HG03575 (cell line): ENCODE data around the gene MOB3A.
A peak's percentile ranks its signal among the peaks of the same experiment; 100 is the strongest.
"Not testable (repeated sequence)": the region's sequence is repeated elsewhere in the genome, so short reads cannot be mapped to it uniquely, and the experiment has no call there.

Experiments
- ATAC-seq: cut with Tn5 transposase; IDR thresholded peaks from one replicate; pipeline ENCODE4 v1.9.1; 2021; ENCODE audit not compliant: unreplicated experiment, insufficient number of reproducible peaks, low FRiP score; ENCODE audit errors: extremely low read depth

The MOB3A gene

DNA sequence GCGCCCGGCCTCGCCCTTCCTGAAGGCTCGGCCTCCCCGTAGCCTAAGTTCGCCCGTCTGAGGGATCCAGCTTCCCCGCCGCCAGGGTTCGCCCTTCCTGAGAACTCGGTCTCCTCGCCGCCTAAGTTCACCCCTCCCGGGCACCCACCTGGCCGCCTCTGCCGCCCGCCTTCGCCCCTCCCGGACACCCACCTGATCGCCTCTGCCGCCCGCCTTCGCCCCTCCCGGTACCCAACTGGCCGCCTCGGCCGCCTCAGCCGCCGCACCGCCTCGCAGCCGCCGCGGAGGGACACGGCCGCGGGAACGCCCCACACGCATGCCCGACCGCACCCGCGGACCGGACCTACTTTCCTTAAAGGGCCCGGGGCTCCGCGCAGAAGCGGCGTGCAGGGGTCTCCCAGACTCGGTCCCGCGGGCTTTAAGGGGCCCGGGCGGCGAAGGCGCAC is at the start of gene MOB3A:
TSS of gene MOB3A (minus strand) at position 293 of the 446 bp plus-strand sequence. CDS start 17,766 bp downstream, outside the sequence.
- peak; percentile 11 for ATAC-seq

- ATAC-seq: no peak
Measured at GRCh38 chr19:2145831-2146241, 49.7 kb upstream of the MOB3A start.

DNA sequence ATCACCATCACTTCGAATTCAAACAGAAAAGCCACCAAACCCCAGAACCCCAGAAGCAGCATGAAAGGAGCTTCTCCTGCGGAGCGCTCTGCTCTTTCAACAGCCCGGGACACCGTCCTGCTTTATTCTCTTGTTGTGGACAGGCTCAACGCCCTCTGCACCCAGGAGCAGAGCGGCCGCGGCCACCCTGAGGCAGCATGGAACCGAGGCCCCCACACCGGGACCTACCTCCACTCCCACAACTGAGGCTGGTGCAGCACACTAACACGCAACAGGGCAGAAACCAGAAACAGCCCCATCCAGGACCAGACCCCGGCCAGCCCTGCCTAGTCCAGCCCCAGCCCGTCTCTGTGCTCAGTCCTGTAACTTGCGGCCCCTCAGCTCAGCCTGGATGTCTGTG is 48.1 kb upstream of the MOB3A start:
- ATAC-seq: no peak

DNA sequence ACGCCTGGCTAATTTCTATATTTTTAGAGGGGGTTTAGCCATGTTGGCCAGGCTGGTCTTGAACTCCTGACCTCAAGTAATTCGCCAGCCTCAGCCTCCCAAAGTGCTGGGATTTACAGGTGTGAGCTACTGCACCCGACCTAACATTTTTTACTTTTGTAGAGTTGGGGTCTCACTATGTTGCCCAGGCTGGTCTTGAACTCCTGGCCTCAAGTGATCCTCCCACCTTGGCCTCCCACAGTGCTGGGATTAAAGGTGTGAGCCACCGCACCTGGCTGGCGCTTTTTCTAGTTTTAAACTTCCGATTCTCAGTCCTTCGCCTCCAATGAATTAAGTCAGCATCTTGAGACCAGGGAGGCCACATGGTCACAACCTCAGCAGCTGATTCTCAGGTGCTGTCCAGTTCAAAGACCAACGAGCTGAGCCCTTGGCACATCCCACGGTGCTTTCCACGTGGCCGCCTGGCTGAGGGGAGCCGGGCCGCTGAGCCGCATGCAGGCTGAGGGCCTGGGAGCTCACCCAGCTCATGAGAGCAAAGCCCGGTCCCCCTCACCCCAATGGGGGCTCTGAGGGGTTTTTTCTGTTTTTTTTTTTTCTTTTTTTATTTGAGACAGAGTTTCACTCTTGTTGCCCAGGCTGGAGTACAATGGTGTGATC is 46.2 kb upstream of the MOB3A start:
- ATAC-seq: no peak

DNA sequence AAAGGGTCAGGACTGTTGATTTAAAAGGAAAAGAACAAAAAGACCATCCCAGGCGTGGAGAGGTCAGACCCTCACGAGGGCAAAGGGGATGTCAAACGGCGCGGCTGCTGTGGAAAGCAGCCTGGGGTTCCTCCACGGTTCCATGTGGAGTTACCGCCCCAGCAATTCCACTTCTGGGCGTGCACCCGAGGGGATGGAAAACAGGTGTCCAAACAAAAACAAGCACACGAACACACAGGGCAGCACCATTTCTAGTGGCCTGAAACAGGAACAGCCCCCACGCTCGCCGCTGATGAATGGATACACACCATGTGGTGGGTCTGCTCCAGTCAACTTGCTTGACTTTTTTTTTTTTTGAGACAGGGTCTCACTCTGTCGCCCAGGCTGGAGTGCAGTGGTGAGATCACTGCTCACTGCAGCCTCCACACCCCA is 44.0 kb upstream of the MOB3A start:
- no peak for ATAC-seq

DNA sequence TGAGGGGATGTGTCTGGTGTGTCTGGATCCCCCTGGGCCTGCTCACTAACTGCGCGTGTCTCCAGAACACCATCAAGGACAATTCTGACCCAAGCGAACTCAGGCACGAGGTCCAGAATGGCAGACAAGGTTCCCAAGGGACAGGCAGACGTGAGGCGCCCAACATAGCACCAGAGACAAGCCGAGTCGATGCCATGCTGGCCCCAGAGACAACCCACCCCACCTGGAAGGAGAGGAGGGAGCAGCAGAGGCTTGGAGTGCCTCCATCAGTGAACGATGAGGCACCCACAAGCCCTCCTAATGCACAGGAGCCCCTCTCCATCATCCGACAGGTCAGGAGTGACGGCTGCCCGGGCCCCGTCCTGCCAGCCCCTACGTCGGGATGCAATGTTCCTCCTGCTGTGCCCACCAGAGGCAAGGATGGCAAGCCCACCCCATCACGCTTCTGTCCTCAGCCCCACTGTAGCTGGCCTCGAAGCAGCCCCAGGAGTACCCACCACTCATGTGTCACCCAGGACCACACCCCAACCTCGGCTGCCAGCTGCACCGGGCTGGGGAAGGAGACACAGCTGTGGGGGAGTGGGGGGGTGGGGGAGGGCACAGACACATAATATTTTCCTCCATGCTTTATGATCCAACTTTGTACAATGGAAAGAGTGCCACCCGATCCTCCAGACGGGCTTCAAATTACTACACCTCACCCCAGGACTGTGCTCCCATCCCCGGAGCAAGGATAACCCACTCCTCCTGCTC is 43.4 kb upstream of the MOB3A start:
- ATAC-seq: no peak

DNA sequence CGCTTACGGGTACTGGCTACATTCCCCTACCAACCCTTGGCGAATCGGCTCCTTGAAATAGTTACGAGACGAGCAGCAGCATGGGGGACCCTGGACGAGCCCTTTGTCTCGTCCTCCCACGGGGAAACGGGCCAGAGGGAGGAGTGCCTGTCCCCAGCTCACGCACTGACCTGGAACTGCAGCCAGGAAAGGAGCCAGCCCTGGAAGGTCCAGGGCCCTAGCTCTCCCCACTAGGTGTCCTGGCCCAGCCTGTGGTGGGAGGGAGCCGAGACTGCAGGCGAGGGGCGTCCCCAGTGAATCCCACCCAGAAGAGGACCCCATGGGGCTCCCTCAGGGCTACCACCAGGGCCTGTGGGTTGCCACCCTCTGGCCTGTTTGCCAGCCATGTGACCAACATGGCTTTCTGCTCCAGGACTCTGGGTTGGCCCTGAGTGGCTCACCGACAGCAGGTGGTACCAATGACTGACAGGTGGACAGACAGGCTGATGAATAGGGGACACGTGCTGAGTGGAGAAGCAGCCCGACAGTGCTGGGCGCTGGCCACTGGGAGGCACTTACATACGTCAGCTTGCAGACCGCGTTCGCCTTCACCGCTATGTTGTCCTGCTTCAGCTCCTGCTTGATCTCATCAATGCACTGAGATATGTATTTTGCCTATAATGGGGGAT is 42.1 kb upstream of the MOB3A start:
- ATAC-seq: no peak

GRCh38 chr19:2136796-2137195 is 40.7 kb upstream of the MOB3A start:
- no peak for ATAC-seq

GRCh38 chr19:2135474-2136402 is 39.6 kb upstream of the MOB3A start:
- no peak for ATAC-seq

DNA sequence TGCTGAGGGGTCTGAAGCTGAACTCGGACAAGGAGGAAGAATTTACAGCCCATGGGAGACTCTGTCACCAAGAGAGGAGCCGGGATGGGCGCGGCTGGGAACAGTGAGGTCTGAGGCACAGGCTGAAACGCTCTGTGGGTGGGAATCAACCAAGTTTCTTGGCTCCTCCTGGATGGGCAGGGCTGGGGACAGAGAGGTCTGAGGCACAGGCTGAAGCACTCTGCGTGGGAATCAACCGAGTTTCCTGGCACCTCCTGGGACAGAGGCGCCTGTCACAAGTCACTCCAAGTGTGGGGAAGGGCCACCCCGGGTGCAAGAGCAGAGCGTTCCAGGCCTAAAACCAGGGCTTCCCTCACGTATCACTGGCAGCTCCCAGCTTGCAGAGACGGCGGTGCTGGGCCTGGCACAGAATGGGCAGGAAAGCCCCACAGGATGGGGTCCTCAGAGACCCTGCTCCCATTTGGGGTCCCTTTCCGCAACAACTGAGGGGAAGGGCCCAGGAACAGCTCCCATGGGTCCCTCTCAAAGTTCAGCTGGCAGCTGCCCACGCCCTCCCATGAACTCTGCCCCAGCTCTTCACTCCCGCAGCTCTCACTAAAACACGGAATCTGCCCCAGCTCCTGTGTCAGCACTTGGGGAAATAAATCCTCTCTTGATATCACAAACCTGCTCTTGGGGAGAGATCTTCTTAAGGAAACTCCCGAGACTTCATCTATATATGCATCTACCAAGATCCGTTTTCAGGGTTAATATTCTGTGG is 36.8 kb upstream of the MOB3A start:
- ATAC-seq: no peak

DNA sequence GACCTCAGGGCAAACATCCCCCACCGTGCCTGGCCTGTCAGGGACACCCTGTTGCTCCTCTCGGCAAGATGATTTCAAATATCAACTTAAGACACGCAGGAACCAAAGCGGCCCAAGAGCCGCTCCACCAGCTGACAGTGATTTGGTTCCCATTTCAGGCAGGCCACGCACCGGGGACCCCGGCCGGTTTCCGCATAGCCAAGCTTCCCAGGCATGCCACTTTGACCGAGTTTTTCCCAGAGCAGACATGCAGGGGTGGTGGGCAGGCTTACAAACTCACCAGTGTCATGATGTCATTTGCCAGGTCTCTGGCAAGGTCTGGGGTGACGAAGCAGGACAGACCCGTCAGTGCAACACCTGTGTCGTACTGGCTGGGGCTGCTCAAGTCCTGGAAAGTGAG is 36.1 kb upstream of the MOB3A start:
- ATAC-seq: no peak

DNA sequence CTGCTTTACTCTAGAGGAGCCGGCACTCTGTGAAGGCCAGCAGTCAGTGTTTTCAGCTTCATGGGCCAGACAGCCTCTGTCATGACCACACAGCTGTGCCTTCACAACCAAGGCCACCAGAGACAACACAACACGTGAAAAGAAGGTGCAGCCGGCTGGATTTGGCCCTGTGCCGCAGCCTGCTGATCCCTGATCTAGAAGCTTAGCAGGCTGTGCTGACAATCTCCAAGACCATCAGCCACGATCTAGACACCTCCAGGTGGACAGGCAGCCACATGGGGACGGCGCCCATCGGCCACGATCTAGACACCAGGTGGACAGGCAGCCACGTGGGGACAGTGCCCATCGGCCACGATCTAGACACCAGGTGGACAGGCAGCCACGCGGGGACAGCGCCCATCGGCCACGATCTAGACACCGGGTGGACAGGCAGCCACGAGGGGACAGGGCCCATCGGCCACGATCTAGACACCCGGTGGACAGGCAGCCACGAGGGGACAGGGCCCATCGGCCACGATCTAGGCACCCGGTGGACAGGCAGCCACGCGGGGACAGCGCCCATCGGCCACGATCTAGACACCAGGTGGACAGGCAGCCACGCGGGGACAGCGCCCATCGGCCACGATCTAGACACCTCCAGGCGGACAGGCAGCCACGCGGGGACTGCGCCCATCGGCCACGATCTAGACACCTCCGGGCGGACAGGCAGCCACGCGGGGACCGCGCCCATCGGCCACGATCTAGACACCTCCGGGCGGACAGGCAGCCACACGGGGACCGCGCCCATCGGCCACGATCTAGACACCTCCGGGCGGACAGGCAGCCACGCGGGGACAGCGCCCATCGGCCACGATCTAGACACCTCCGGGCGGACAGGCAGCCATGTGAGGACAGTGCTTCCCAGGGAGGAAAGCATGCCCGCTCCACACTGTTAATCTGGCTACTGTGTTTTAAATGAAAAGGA is 35.2 kb upstream of the MOB3A start:
- not testable (repeated sequence) for ATAC-seq

- no peak for ATAC-seq
Measured at GRCh38 chr19:2129892-2130770, 34.0 kb upstream of the MOB3A start.

DNA sequence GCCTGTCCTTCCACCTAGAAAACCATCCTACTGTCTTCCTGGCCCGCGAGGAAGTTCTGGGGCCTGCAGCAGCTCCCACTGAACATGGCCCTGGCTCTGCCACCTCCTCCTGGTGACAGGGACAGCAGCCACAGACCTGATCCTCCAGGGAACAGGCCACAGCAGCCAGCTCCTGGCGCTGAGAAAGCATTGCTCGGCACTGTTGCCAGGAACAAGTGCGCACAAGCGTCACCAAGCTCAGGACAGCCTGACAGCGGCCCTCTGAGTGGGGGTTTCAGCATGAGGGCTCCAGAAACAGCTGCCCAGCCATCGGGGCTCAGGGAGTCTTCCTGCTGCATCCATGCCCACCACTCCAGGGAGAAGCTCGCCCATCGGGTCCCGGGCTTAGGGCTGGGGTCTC is 33.4 kb upstream of the MOB3A start:
- no peak for ATAC-seq

DNA sequence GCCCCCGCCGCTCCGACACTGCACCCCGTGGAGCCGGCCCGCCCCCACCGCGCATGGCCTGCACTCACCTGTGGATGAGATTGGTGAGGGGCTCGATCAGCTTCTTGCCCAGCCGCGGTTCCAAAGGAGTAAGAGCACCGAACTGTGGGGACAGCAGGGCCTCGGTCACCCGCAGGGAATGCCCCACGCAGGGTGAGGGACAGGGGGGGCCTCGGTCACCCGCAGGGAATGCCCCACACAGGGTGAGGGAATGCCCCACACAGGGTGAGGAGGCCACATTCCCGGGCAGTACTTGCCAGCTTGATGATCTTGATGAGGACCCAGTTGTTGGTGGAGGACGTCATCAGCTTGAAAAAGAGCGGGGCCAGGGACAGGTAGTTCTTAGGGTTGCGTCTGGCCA is 32.9 kb upstream of the MOB3A start:
- ATAC-seq: no peak

DNA sequence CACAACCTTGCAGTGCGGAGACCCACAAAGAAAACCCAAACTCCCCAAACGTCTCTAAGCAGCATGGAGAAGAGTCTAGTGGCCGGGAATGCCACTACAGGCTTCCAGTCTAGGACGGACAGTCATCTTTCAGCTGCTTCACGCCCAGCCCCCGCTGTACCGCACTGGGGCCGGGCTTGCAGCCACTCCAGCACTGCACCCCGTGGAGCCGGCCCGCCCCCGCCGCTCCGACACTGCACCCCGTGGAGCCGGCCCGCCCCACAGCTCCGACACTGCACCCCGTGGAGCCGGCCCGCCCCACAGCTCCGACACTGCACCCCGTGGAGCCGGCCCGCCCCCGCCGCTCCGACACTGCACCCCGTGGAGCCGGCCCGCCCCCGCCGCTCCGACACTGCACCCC is 32.1 kb upstream of the MOB3A start:
- ATAC-seq: not testable (repeated sequence)
